Frontal cortex (tissue), 1 donor: ENCODE measurements around the gene OSGIN1. TPM values are rescaled to one million over a fixed set of nuclear protein-coding genes. Genes with fewer than 3 reads are reported as not detected.

Experiments
- total RNA-seq: library from RNA; depleted of rRNA; stranded (reverse); fragments of >200 nt; gene quantifications from one replicate; pipeline ENCODE4 v1.2.3, GENCODE V29; 2014

OSGIN1 gene
- total RNA-seq, 1 donor from 2014 or later, result not detected

Other genes with a start within 250 kb of the OSGIN1 start
- gene HSBP1, start 145.3 kb upstream of the OSGIN1 start, total RNA-seq, result 126 TPM
- gene MLYCD, start 54.1 kb upstream of the OSGIN1 start, total RNA-seq, result 3.3 TPM
- gene NECAB2, start 15.0 kb downstream of the OSGIN1 start, total RNA-seq, result 6.9 TPM
- not detected for gene SLC38A8, start 89.6 kb downstream of the OSGIN1 start, total RNA-seq
- gene MBTPS1, start 163.7 kb downstream of the OSGIN1 start, total RNA-seq, result 76.6 TPM
- 223 TPM for gene HSDL1, start 191.9 kb downstream of the OSGIN1 start, total RNA-seq
- gene DNAAF1, start 192.1 kb downstream of the OSGIN1 start, total RNA-seq, result 0.41 TPM
- 18.8 TPM for gene TAF1C, start 233.8 kb downstream of the OSGIN1 start, total RNA-seq
- not detected for gene ADAD2, start 237.9 kb downstream of the OSGIN1 start, total RNA-seq